Mammary epithelial cell (primary cell): Measurements from ENCODE around the gene OCRL.

ENCODE experiments used
- EZH2 ChIP-seq: IDR thresholded peaks from 2 replicates; pipeline ENCODE4 v1.6.1; 2012; ENCODE audit warnings: low read length, inconsistent platforms, borderline replicate concordance
- TF ChIP-seq, protein P1 (sequence below), 2 donors: IDR thresholded peaks in 1 of 2; conservative IDR thresholded peaks in 1 of 2; 2 replicates each; pipeline ENCODE4 v1.5.1; 2011 to 2012; ENCODE audit warnings: inconsistent platforms in 2 of 2, low read length in 2 of 2, mild to moderate bottlenecking in 2 of 2, control low read depth in 1 of 2, low read depth in 1 of 2; ENCODE audit not compliant: insufficient read depth in 1 of 2; ENCODE audit errors: extremely low read depth in 1 of 2

GRCh38 chrX:129534816-129535578 lies 5.1 kb upstream of the OCRL start:
- TF ChIP-seq, protein P1, sequence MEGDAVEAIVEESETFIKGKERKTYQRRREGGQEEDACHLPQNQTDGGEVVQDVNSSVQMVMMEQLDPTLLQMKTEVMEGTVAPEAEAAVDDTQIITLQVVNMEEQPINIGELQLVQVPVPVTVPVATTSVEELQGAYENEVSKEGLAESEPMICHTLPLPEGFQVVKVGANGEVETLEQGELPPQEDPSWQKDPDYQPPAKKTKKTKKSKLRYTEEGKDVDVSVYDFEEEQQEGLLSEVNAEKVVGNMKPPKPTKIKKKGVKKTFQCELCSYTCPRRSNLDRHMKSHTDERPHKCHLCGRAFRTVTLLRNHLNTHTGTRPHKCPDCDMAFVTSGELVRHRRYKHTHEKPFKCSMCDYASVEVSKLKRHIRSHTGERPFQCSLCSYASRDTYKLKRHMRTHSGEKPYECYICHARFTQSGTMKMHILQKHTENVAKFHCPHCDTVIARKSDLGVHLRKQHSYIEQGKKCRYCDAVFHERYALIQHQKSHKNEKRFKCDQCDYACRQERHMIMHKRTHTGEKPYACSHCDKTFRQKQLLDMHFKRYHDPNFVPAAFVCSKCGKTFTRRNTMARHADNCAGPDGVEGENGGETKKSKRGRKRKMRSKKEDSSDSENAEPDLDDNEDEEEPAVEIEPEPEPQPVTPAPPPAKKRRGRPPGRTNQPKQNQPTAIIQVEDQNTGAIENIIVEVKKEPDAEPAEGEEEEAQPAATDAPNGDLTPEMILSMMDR (conservative IDR thresholded peaks at IDR 0.05 in 1 of 2, IDR thresholded peaks at IDR 0.05 in 1 of 2; ENCODE audit: extremely low read depth in 1 of 2, insufficient read depth in 1 of 2, low read depth in 1 of 2, low read length in 2 of 2): no peak
- TF ChIP-seq EZH2: no peak
